ENCODE results near the gene B4GALNT3. TPM values are rescaled to one million over a fixed set of nuclear protein-coding genes. Genes with fewer than 3 reads are reported as not detected.

B4GALNT3 gene
- total RNA-seq, 1 experiment from 2014 or later = 23.3 TPM

DNA sequence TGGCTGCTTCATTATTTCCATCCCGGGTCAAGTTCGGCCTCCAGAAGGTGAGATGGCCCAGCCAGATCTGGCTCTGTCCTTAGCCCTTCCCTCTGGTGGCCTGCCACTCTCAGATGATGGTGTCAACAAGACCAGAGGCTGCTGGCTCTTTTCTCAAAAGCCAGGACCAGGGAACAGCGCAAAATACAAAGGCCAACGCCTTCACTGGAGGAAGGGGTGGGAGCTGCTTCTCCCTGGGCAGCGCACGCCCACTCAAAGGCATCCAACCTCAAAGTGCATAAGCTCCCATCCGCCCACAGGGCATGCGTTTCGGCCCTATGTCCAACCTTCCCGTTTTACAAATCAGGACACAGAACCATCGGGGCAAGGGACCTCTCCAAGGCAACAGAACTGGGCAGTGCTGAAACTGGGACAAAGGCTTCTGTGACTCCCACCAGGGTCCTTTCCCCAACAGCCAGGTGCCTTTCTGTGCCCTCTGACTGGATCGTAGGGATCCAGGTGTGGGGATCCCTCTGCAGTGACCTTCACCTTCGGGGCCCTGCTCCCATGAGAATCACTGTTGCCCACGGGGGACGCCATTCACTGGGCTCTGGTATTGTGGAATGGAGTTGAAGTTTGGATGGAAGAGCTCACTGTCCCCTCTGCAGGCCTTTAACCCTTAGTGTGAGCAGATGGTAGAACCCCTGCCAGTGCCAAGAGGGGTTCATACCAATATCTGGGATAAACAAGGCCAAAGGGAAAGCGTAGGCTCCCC, 126.8 kb downstream of the B4GALNT3 start:
- H3K18ac ChIP-seq (ENCODE audit: insufficient read length, low read depth, low read length) = no peak overlapping the region
- H3K56ac ChIP-seq (ENCODE audit: insufficient read length, low read depth, low read length) = no peak overlapping the region
- H4K91ac ChIP-seq (ENCODE audit: insufficient read length, low read depth, low read length) = no peak overlapping the region
- Mint-ChIP-seq H3K36me3 (ENCODE audit: insufficient read depth in 1 of 3, low read depth in 3 of 3) (no peaks in the 10 kb centered on the region), H3K27ac (no peak overlapping the region), H3K27me3 (ENCODE audit: low read depth) (peaks cover 4% of the 10 kb centered on the region), H3K4me3 (no peak overlapping the region), H3K4me1 (peaks cover 0 to 7% of the 10 kb centered on the region in 2 experiments; a peak in 1 of 4 replicates), H3K9me3 (no peaks in the 10 kb centered on the region; a peak in 3 of 5 replicates)
- DNase-seq = peak; percentile 25
- H3K9me3 ChIP-seq (ENCODE audit: control insufficient read depth, low read depth, low read length) = no peaks in the 10 kb centered on the region
- no peaks in the 10 kb centered on the region for H3K79me1 ChIP-seq (ENCODE audit: insufficient read depth, low read depth, low read length, poor library complexity, severe bottlenecking)
- no peaks in the 10 kb centered on the region for H3K79me2 ChIP-seq (ENCODE audit: insufficient read depth, low read length)
- no peak overlapping the region for H3K4me2 ChIP-seq (ENCODE audit: insufficient read depth, insufficient read length, low read length)
- no peak overlapping the region for H3K4ac ChIP-seq (ENCODE audit: low read depth, low read length)
- H2AFZ ChIP-seq (ENCODE audit: low read length) = no peak overlapping the region
- no peak overlapping the region for H4K8ac ChIP-seq (replicated peaks; ENCODE audit: insufficient read length, low read depth, low read length)
- H3K23ac ChIP-seq (ENCODE audit: insufficient read length, low read depth, low read length) = no peak overlapping the region
- no peak overlapping the region for H2AK5ac ChIP-seq (ENCODE audit: insufficient read length, low read length)
- no peak overlapping the region for H2BK120ac ChIP-seq (ENCODE audit: low read depth, low read length, poor library complexity, severe bottlenecking)
- no CpG with 5 or more reads among the region's 16 CpGs for WGBS (ENCODE audit: extremely low coverage, insufficient read length, low lambda C conversion rate)
- H3K14ac ChIP-seq (ENCODE audit: insufficient read depth, low read length) = no peak overlapping the region
- H2BK15ac ChIP-seq (ENCODE audit: low read depth, low read length) = no peak overlapping the region
- H2BK20ac ChIP-seq (ENCODE audit: low read depth, low read length, poor library complexity, severe bottlenecking) = no peak overlapping the region
- H3K23me2 ChIP-seq (ENCODE audit: insufficient read length, low read depth, low read length, poor library complexity, severe bottlenecking) = no peaks in the 10 kb centered on the region
- no peak overlapping the region for H2BK12ac ChIP-seq (ENCODE audit: insufficient read length, low read depth, low read length)
- no peak overlapping the region for H4K5ac ChIP-seq (ENCODE audit: insufficient read length, low read depth, low read length)
- H3K9ac ChIP-seq (ENCODE audit: extremely low read depth, insufficient read length, low read length) = no peak overlapping the region
- no peak overlapping the region for H3K27ac ChIP-seq (ENCODE audit: insufficient read length, low read depth, low read length)
- H3K27me3 ChIP-seq (ENCODE audit: insufficient read depth, low read length) = no peaks in the 10 kb centered on the region
- no peaks in the 10 kb centered on the region for H4K20me1 ChIP-seq (ENCODE audit: control insufficient read depth, insufficient read depth, insufficient read length)
- H2BK5ac ChIP-seq (ENCODE audit: insufficient read length, low read length) = no peak overlapping the region
- no peaks in the 10 kb centered on the region for H3K4me1 ChIP-seq (ENCODE audit: insufficient read depth, low read length)
- TF ChIP-seq, protein P1, sequence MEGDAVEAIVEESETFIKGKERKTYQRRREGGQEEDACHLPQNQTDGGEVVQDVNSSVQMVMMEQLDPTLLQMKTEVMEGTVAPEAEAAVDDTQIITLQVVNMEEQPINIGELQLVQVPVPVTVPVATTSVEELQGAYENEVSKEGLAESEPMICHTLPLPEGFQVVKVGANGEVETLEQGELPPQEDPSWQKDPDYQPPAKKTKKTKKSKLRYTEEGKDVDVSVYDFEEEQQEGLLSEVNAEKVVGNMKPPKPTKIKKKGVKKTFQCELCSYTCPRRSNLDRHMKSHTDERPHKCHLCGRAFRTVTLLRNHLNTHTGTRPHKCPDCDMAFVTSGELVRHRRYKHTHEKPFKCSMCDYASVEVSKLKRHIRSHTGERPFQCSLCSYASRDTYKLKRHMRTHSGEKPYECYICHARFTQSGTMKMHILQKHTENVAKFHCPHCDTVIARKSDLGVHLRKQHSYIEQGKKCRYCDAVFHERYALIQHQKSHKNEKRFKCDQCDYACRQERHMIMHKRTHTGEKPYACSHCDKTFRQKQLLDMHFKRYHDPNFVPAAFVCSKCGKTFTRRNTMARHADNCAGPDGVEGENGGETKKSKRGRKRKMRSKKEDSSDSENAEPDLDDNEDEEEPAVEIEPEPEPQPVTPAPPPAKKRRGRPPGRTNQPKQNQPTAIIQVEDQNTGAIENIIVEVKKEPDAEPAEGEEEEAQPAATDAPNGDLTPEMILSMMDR (conservative IDR thresholded peaks at IDR 0.05) = no peak
- no peak overlapping the region for H3T11ph ChIP-seq (ENCODE audit: low read length)

Measured in H9 (cell line).